ENCODE results near the gene C13orf46. TPM values are rescaled to one million over a fixed set of nuclear protein-coding genes. Genes with fewer than 3 reads are reported as not detected.

The C13orf46 gene
- total and polyA plus RNA-seq, 5 donors: 0.20 to 0.76 (median 0.36) TPM

GRCh38 chr13:113941571-113942191, 32.2 kb downstream of the C13orf46 start:
- Histone ChIP-seq H3K27me3 (ENCODE audit: control insufficient read depth, insufficient read depth) (no peaks in the 10 kb centered on the region), H3K9me3 (ENCODE audit: control insufficient read depth, low read length) (no peaks in the 10 kb centered on the region), H3K4me1 (ENCODE audit: control insufficient read depth, insufficient read depth, low read length) (no peaks in the 10 kb centered on the region), H3K27ac (ENCODE audit: low read length) (no peak overlapping the region), H3K4me3 (ENCODE audit: low read length) (no peak overlapping the region)
- ATAC-seq (no peak), DNase-seq (no peak)
- intact Hi-C loops (cut with DNase I): no loop called here
- WGBS: 85% methylated on average over 16 of the region's 16 CpGs

GRCh38 chr13:113939944-113940297, 34.0 kb downstream of the C13orf46 start:
- Histone ChIP-seq H3K4me1 (ENCODE audit: control insufficient read depth, insufficient read depth, low read length) (no peaks in the 10 kb centered on the region), H3K9me3 (ENCODE audit: control insufficient read depth, low read length) (no peaks in the 10 kb centered on the region), H3K27me3 (ENCODE audit: control insufficient read depth, insufficient read depth) (no peaks in the 10 kb centered on the region), H3K4me3 (ENCODE audit: low read length) (no peak overlapping the region), H3K27ac (ENCODE audit: low read length) (no peak overlapping the region)
- no peak for ATAC-seq
- WGBS: 83% methylated on average over 16 of the region's 16 CpGs
- intact Hi-C loops (cut with DNase I): no loop called here
- peak in 1 of 3 donors; percentile 42 for DNase-seq

GRCh38 chr13:113939129-113939943, 34.5 kb downstream of the C13orf46 start:
- DNase-seq (peak in 1 of 3 donors; percentile 28), ATAC-seq (no peak)
- no peak overlapping the region for H3K4me3 ChIP-seq (ENCODE audit: low read length)
- 72% methylated on average over 28 of the region's 28 CpGs for WGBS
- no peaks in the 10 kb centered on the region for H3K27me3 ChIP-seq (ENCODE audit: control insufficient read depth, insufficient read depth)
- intact Hi-C loops (cut with DNase I): no loop called here
- H3K9me3 ChIP-seq (ENCODE audit: control insufficient read depth, low read length): no peaks in the 10 kb centered on the region
- no peaks in the 10 kb centered on the region for H3K4me1 ChIP-seq (ENCODE audit: control insufficient read depth, insufficient read depth, low read length)
- H3K27ac ChIP-seq (ENCODE audit: low read length): no peak overlapping the region

GRCh38 chr13:113938716-113939115, 35.2 kb downstream of the C13orf46 start:
- H3K9me3 ChIP-seq (ENCODE audit: control insufficient read depth, low read length): no peaks in the 10 kb centered on the region
- WGBS: 53% methylated on average over 11 of the region's 11 CpGs
- intact Hi-C loops (cut with DNase I): no loop called here
- H3K4me1 ChIP-seq (ENCODE audit: control insufficient read depth, insufficient read depth, low read length): no peaks in the 10 kb centered on the region
- H3K4me3 ChIP-seq (ENCODE audit: low read length): no peak overlapping the region
- no peak overlapping the region for H3K27ac ChIP-seq (ENCODE audit: low read length)
- H3K27me3 ChIP-seq (ENCODE audit: control insufficient read depth, insufficient read depth): no peaks in the 10 kb centered on the region
- ATAC-seq (no peak), DNase-seq (no peak)

- WGBS: 48% methylated on average over 7 of the region's 7 CpGs
- H3K9me3 ChIP-seq (ENCODE audit: control insufficient read depth, low read length): no peaks in the 10 kb centered on the region
- H3K4me1 ChIP-seq (ENCODE audit: control insufficient read depth, insufficient read depth, low read length): no peaks in the 10 kb centered on the region
- no peak overlapping the region for H3K27ac ChIP-seq (ENCODE audit: low read length)
- ATAC-seq (no peak), DNase-seq (no peak)
- no peaks in the 10 kb centered on the region for H3K27me3 ChIP-seq (ENCODE audit: control insufficient read depth, insufficient read depth)
- intact Hi-C loops (cut with DNase I): no loop called here
- H3K4me3 ChIP-seq (ENCODE audit: low read length): no peak overlapping the region
These were observed 35.6 kb downstream of the C13orf46 start for GRCh38 chr13:113938246-113938645.

- no peak overlapping the region for H3K4me3 ChIP-seq (ENCODE audit: low read length)
- DNase-seq (no peak), ATAC-seq (no peak)
- no peak overlapping the region for H3K27ac ChIP-seq (ENCODE audit: low read length)
- intact Hi-C loops (cut with DNase I): no loop called here
- WGBS: 66% methylated on average over 20 of the region's 20 CpGs
- H3K27me3 ChIP-seq (ENCODE audit: control insufficient read depth, insufficient read depth): no peaks in the 10 kb centered on the region
- H3K9me3 ChIP-seq (ENCODE audit: control insufficient read depth, low read length): no peaks in the 10 kb centered on the region
- H3K4me1 ChIP-seq (ENCODE audit: control insufficient read depth, insufficient read depth, low read length): no peaks in the 10 kb centered on the region
These were observed 36.2 kb downstream of the C13orf46 start for GRCh38 chr13:113937527-113938180.

GRCh38 chr13:113937073-113937472, 36.8 kb downstream of the C13orf46 start:
- DNase-seq (no peak), ATAC-seq (no peak)
- no peaks in the 10 kb centered on the region for H3K27me3 ChIP-seq (ENCODE audit: control insufficient read depth, insufficient read depth)
- H3K4me3 ChIP-seq (ENCODE audit: low read length): no peak overlapping the region
- no peaks in the 10 kb centered on the region for H3K9me3 ChIP-seq (ENCODE audit: control insufficient read depth, low read length)
- intact Hi-C loops (cut with DNase I): no loop called here
- no peaks in the 10 kb centered on the region for H3K4me1 ChIP-seq (ENCODE audit: control insufficient read depth, insufficient read depth, low read length)
- WGBS: 87% methylated on average over 12 of the region's 12 CpGs
- H3K27ac ChIP-seq (ENCODE audit: low read length): no peak overlapping the region

GRCh38 chr13:113936166-113936965, 37.5 kb downstream of the C13orf46 start:
- no peak overlapping the region for H3K27ac ChIP-seq (ENCODE audit: low read length)
- no peak overlapping the region for H3K4me3 ChIP-seq (ENCODE audit: low read length)
- H3K9me3 ChIP-seq (ENCODE audit: control insufficient read depth, low read length): no peaks in the 10 kb centered on the region
- whole genome bisulfite sequencing: 74% methylated on average over 25 of the region's 25 CpGs
- intact Hi-C loops (cut with DNase I): no loop called here
- ATAC-seq (no peak), DNase-seq (no peak)
- H3K4me1 ChIP-seq (ENCODE audit: control insufficient read depth, insufficient read depth, low read length): no peaks in the 10 kb centered on the region
- H3K27me3 ChIP-seq (ENCODE audit: control insufficient read depth, insufficient read depth): no peaks in the 10 kb centered on the region

- intact Hi-C loops (cut with DNase I): no loop called here
- H3K4me1 ChIP-seq (ENCODE audit: control insufficient read depth, insufficient read depth, low read length): no peaks in the 10 kb centered on the region
- ATAC-seq: peak; percentile 73 to 79
- H3K9me3 ChIP-seq (ENCODE audit: control insufficient read depth, low read length): no peaks in the 10 kb centered on the region
- WGBS: 32% methylated on average over 21 of the region's 21 CpGs
- H3K27ac ChIP-seq (ENCODE audit: low read length): no peak overlapping the region
- H3K4me3 ChIP-seq (ENCODE audit: low read length): no peak overlapping the region
- DNase-seq: peak in 2 of 3 donors; percentile 81 to 82
- no peaks in the 10 kb centered on the region for H3K27me3 ChIP-seq (ENCODE audit: control insufficient read depth, insufficient read depth)
These were observed 38.7 kb downstream of the C13orf46 start for GRCh38 chr13:113935001-113935844.

GRCh38 chr13:113934576-113934975, 39.3 kb downstream of the C13orf46 start:
- H3K27me3 ChIP-seq (ENCODE audit: control insufficient read depth, insufficient read depth): no peaks in the 10 kb centered on the region
- DNase-seq (no peak), ATAC-seq (peak in 1 of 2 donors; percentile 9)
- no peaks in the 10 kb centered on the region for H3K4me1 ChIP-seq (ENCODE audit: control insufficient read depth, insufficient read depth, low read length)
- H3K9me3 ChIP-seq (ENCODE audit: control insufficient read depth, low read length): no peaks in the 10 kb centered on the region
- H3K4me3 ChIP-seq (ENCODE audit: low read length): no peak overlapping the region
- H3K27ac ChIP-seq (ENCODE audit: low read length): no peak overlapping the region
- WGBS: 83% methylated on average over 14 of the region's 14 CpGs
- intact Hi-C loops (cut with DNase I): no loop called here
